B cell (primary cell): ENCODE data around the gene FOXJ1. TPM values are rescaled to one million over a fixed set of nuclear protein-coding genes. Genes with fewer than 3 reads are reported as not detected.

Experiments used
- ATAC-seq: fragments of 200-7000 bp; cut with Tn5 transposase; one replicate; pipeline ENCODE4 v1.10.0; 2021; ENCODE audit warnings: low read depth, mild to moderate bottlenecking, moderate number of reproducible peaks, moderate library complexity
- CTCF ChIA-PET: fragments of 350-600 bp; sonication (Branson Sonifier 250); formaldehyde crosslinking; loops from one replicate; lab custom pipeline; 2021; ENCODE audit warnings: antibody characterized with exemption, inconsistent platforms; lab: Charles Lee
- POLR2A ChIA-PET: fragments of 350-600 bp; sonication (Branson Sonifier 250); formaldehyde crosslinking; loops from one replicate; lab custom pipeline; 2021; ENCODE audit warnings: antibody characterized with exemption; lab: Charles Lee
- DNase-seq: peaks from one replicate; pipeline ENCODE4 v3.0.0; 2013
- H2AFZ ChIP-seq: 2 replicates; pipeline ENCODE4 v1.6.1; 2012; ENCODE audit warnings: mild to moderate bottlenecking, low read depth, low read length; ENCODE audit not compliant: insufficient read depth, poor library complexity, severe bottlenecking
- H3K27ac ChIP-seq, 2 donors: 1 replicate in 1 of 2; 2 replicates in 1 of 2; pipeline ENCODE4 v1.5.1; 2012 to 2013; ENCODE audit warnings: low read length in 2 of 2, mild to moderate bottlenecking in 2 of 2, moderate library complexity in 1 of 2
- H3K27me3 ChIP-seq, 4 experiments: fragments of 200-600 bp in 1 of 4; sonication (generic) in 1 of 4; replicated peaks in 1 of 4; 1 replicate in 2 of 4; 2 replicates in 2 of 4; pipeline versions ENCODE4 v1.6.1 to v1.7.0; 2013 to 2016; ENCODE audit warnings: low read length in 3 of 4, mild to moderate bottlenecking in 2 of 4, mixed read lengths in 1 of 4, moderate library complexity in 1 of 4; ENCODE audit not compliant: insufficient read depth in 4 of 4, control insufficient read depth in 3 of 4; ENCODE audit errors: control extremely low read depth in 1 of 4
- H3K36me3 ChIP-seq, 2 experiments: replicated peaks in 1 of 2; 1 replicate in 1 of 2; 2 replicates in 1 of 2; pipeline versions ENCODE4 v1.6.1 to v1.7.1; 2013; ENCODE audit warnings: low read length in 1 of 2; ENCODE audit not compliant: insufficient read depth in 2 of 2, control insufficient read depth in 1 of 2; ENCODE audit errors: control extremely low read depth in 1 of 2, extremely low read depth in 1 of 2
- H3K4me1 ChIP-seq, 2 donors: fragments of 200-600 bp in 1 of 2; sonication (generic) in 1 of 2; 1 replicate in 1 of 2; 2 replicates in 1 of 2; pipeline versions ENCODE4 v1.5.1 to v1.6.1; 2013 to 2017; ENCODE audit warnings: low read length in 2 of 2; ENCODE audit not compliant: control insufficient read depth in 2 of 2, insufficient read depth in 2 of 2
- H3K4me2 ChIP-seq: replicated peaks from 2 replicates; pipeline ENCODE3; 2012; ENCODE audit warnings: mild to moderate bottlenecking, low read depth, low read length; ENCODE audit not compliant: poor library complexity, severe bottlenecking
- H3K4me3 ChIP-seq, 5 experiments: fragments of 200-600 bp in 1 of 5; sonication (generic) in 1 of 5; 1 replicate in 3 of 5; 2 replicates in 2 of 5; pipeline versions ENCODE4 v1.5.1 to v1.7.0; 2011 to 2016; ENCODE audit warnings: low read length in 4 of 5, mild to moderate bottlenecking in 4 of 5, low read depth in 2 of 5, control low read depth in 1 of 5, moderate library complexity in 1 of 5; ENCODE audit not compliant: insufficient read depth in 1 of 5; ENCODE audit errors: control extremely low read depth in 1 of 5, extremely low read depth in 1 of 5
- H3K79me2 ChIP-seq: fragments of 200-600 bp; sonication (generic); one replicate; pipeline ENCODE4 v1.6.0; 2016; ENCODE audit warnings: low read length; ENCODE audit not compliant: control insufficient read depth, insufficient read depth
- H3K9ac ChIP-seq: fragments of 200-600 bp; sonication (generic); 2 replicates; pipeline ENCODE4 v1.6.1; 2017; ENCODE audit warnings: mild to moderate bottlenecking, low read length, moderate library complexity
- H3K9me3 ChIP-seq, 3 donors: one replicate each; pipeline versions ENCODE4 v1.6.1 to v1.7.1; 2013; ENCODE audit warnings: low read length in 2 of 3; ENCODE audit not compliant: control insufficient read depth in 2 of 3, insufficient read depth in 1 of 3; ENCODE audit errors: control extremely low read depth in 1 of 3
- H4K20me1 ChIP-seq: 2 replicates; pipeline ENCODE4 v1.6.0; 2012; ENCODE audit warnings: mild to moderate bottlenecking, low read length; ENCODE audit not compliant: insufficient read depth, control insufficient read depth, poor library complexity, severe bottlenecking
- H3K27ac Mint-ChIP-seq: one replicate; pipeline ENCODE4 v1.8.0; 2021; ENCODE audit warnings: mixed read lengths
- H3K27me3 Mint-ChIP-seq: one replicate; pipeline ENCODE4 v1.8.0; 2021; ENCODE audit warnings: mixed read lengths
- H3K4me1 Mint-ChIP-seq: one replicate; pipeline ENCODE4 v1.8.0; 2021; ENCODE audit warnings: mixed read lengths
- H3K4me3 Mint-ChIP-seq: one replicate; pipeline ENCODE4 v1.8.0; 2021; ENCODE audit warnings: mixed read lengths
- H3K9me3 Mint-ChIP-seq: one replicate; pipeline ENCODE4 v1.8.0; 2022; ENCODE audit warnings: mixed read lengths; ENCODE audit not compliant: insufficient read depth
- EZH2 ChIP-seq: IDR thresholded peaks from 2 replicates; pipeline ENCODE4 v1.6.1; 2012; ENCODE audit warnings: borderline replicate concordance, low read depth, mild to moderate bottlenecking, moderate library complexity, low read length; ENCODE audit not compliant: insufficient read depth, poor library complexity, severe bottlenecking
- WGBS: methylation state at CpG from one replicate; pipeline ENCODE4 v1.1.5; 2013; ENCODE audit warnings: missing lambda C conversion rate; ENCODE audit not compliant: insufficient coverage; 5-methylcytosine and 5-hydroxymethylcytosine counted together
- intact Hi-C: fragments of 100-400 bp; cut with micrococcal nuclease; formaldehyde crosslinking; loops from one replicate; pipeline ENCODE4 v1.10.0; 2022
- polyA plus RNA-seq: library from polyadenylated mRNA; depleted of rRNA; stranded (reverse); fragments of >200 nt; gene quantifications from 2 replicates; pipeline ENCODE4 v1.2.3, GENCODE V29; 2012
- total RNA-seq, 2 donors: library from RNA; stranded (reverse); fragments of 120-200 nt in 1 of 2; gene quantifications; 1 replicate in 1 of 2; 2 replicates in 1 of 2; pipeline versions ENCODE4 v1.2.3 to v1.2.4, GENCODE V29; 2013 to 2022
- TF ChIP-seq, protein P1 (sequence below): fragments of 200-600 bp; IDR thresholded peaks from one replicate; pipeline ENCODE4 v1.8.0; 2022; ENCODE audit warnings: antibody characterized with exemption, mild to moderate bottlenecking

Gene FOXJ1
- total and polyA plus RNA-seq, 2 donors (not counting 1 experiment from before 2014, with no cell fraction given) = 0.20 to 1.0 TPM

DNA sequence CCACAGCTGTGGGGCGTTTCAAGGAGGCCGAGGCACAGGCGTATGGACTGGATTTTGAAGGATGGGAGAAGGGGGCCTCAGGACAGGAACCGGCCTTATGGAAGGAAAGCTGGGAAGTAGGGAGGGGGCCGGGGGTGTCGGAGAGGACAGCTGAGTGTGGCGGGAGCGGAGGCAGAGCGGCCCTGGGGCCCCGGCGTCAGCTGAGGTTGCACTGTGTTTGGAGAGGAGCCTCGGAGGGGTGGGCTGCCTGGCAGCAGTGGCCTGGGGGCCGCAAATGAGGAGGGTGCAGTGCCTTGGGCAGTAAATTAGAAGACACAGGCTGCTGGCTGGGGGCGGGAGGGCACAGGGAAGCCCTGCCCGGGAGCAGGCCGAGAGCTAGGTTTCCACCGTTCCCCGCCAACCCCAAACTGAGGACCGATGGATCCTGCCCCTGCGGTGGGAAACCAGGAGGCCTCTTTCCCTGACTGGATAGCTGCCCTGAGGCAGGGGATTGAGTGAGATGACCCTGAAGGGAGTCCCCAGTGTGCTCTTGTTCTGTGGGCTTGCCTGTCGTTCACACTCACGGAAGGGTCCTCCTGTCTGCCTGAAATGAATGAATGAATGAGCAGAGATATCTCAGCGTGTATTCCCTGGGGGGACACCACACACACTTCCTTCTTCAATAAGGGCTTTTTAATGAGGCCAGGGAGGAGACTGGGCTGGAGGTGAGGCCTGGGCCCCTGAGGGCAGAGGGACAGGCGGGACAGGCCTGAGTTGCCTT lies 18.4 kb downstream of the FOXJ1 start:
- ChIA-PET CTCF (interaction anchor here (0.5 to 16.8 kb wide), 11 partner anchors 18 to 178 kb away, joined by 3 to 435 read pairs (median 4); partner anchors contain the start of gene FOXJ1), POLR2A (interaction anchor here (1.8 kb wide), 1 partner anchor 152 kb away, joined by 5 read pairs; no protein-coding TSS in a partner anchor)
- H3K36me3 ChIP-seq = no peaks in the 10 kb centered on the region
- H3K4me1 Mint-ChIP-seq = peaks cover 16% of the 10 kb centered on the region
- H3K9me3 ChIP-seq = no peaks in the 10 kb centered on the region
- no peak overlapping the region for H3K4me3 ChIP-seq
- H3K27ac ChIP-seq = no peak overlapping the region
- 95% methylated on average over 18 of the region's 24 CpGs for WGBS
- peaks cover 0 to 6% (median 0%) of the 10 kb centered on the region in 4 experiments for H3K27me3 ChIP-seq
- H3K79me2 ChIP-seq = no peaks in the 10 kb centered on the region
- peak overlapping the region; percentile 85 for H2AFZ ChIP-seq
- peak overlapping the region; percentile 71 for H3K4me3 Mint-ChIP-seq
- intact Hi-C loops = no loop called here
- peaks cover 18 to 21% of the 10 kb centered on the region in 2 donors for H3K4me1 ChIP-seq
- peaks cover 2% of the 10 kb centered on the region for H3K27me3 Mint-ChIP-seq
- ATAC-seq (peak; percentile 18), DNase-seq (peak; percentile 50)
- H3K9me3 Mint-ChIP-seq = no peaks in the 10 kb centered on the region
- no peaks in the 10 kb centered on the region for H4K20me1 ChIP-seq
- H3K9ac ChIP-seq = no peak overlapping the region
- H3K27ac Mint-ChIP-seq = peak overlapping the region; percentile 53
- peak overlapping the region; percentile 99 for H3K4me2 ChIP-seq
- TF ChIP-seq, protein P1, sequence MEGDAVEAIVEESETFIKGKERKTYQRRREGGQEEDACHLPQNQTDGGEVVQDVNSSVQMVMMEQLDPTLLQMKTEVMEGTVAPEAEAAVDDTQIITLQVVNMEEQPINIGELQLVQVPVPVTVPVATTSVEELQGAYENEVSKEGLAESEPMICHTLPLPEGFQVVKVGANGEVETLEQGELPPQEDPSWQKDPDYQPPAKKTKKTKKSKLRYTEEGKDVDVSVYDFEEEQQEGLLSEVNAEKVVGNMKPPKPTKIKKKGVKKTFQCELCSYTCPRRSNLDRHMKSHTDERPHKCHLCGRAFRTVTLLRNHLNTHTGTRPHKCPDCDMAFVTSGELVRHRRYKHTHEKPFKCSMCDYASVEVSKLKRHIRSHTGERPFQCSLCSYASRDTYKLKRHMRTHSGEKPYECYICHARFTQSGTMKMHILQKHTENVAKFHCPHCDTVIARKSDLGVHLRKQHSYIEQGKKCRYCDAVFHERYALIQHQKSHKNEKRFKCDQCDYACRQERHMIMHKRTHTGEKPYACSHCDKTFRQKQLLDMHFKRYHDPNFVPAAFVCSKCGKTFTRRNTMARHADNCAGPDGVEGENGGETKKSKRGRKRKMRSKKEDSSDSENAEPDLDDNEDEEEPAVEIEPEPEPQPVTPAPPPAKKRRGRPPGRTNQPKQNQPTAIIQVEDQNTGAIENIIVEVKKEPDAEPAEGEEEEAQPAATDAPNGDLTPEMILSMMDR = no peak
- TF ChIP-seq EZH2 = no peak
